GM12878 (cell line): ENCODE data around the gene BCLAF1.

Experiments used
- CBX5 ChIP-seq: sonication (generic); IDR thresholded peaks from 2 replicates; pipeline ENCODE4 v1.6.1; 2016; ENCODE audit warnings: low read depth, moderate library complexity, mild to moderate bottlenecking, inconsistent platforms
- CTCF ChIP-seq, 3 experiments: IDR thresholded peaks in 2 of 3; conservative IDR thresholded peaks in 1 of 3; 2 replicates each; pipeline ENCODE4 v1.5.1; 2011; ENCODE audit warnings: low read depth in 3 of 3, low read length in 3 of 3, mild to moderate bottlenecking in 3 of 3, control low read depth in 2 of 3, moderate library complexity in 2 of 3, inconsistent platforms in 1 of 3, mixed read lengths in 1 of 3; ENCODE audit not compliant: control insufficient read depth in 2 of 3, insufficient read depth in 1 of 3; ENCODE audit errors: extremely low read depth in 1 of 3
- E2F4 ChIP-seq: IDR thresholded peaks from 2 replicates; pipeline ENCODE4 v1.6.1; 2012; ENCODE audit warnings: low read depth, low read length, improper control_type of control experiment
- EED ChIP-seq: sonication (generic); IDR thresholded peaks from 2 replicates; pipeline ENCODE4 v1.6.1; 2016; ENCODE audit warnings: antibody characterized with exemption, low read depth
- EGR1 ChIP-seq, 2 experiments: IDR thresholded peaks; 1 replicate in 1 of 2; 2 replicates in 1 of 2; pipeline ENCODE4 v1.6.1; 2011 to 2012; ENCODE audit warnings: low read depth in 2 of 2, low read length in 2 of 2, borderline replicate concordance in 1 of 2, mild to moderate bottlenecking in 1 of 2, moderate library complexity in 1 of 2
- EZH2 ChIP-seq: IDR thresholded peaks from 2 replicates; pipeline ENCODE4 v1.6.1; 2012; ENCODE audit warnings: low read depth, mild to moderate bottlenecking, control low read depth, inconsistent platforms, low read length, borderline replicate concordance; ENCODE audit not compliant: control insufficient read depth
- FOXM1 ChIP-seq: IDR thresholded peaks from 2 replicates; pipeline ENCODE4 v1.6.1; 2012; ENCODE audit warnings: low read depth, mild to moderate bottlenecking, inconsistent platforms, low read length, moderate library complexity
- MXI1 ChIP-seq: fragments of 150-350 bp; IDR thresholded peaks from 2 replicates; pipeline ENCODE4 v1.6.1; 2011; ENCODE audit warnings: low read depth, mild to moderate bottlenecking, inconsistent platforms, low read length, improper control_type of control experiment
- POLR2A ChIP-seq: IDR thresholded peaks from 2 replicates; pipeline ENCODE4 v1.6.1; 2011; ENCODE audit warnings: low read depth, mild to moderate bottlenecking, low read length
- SREBF2 ChIP-seq: IDR thresholded peaks from 2 replicates; pipeline ENCODE4 v1.6.1; 2012; ENCODE audit warnings: mild to moderate bottlenecking, low read length
- YY1 ChIP-seq: IDR thresholded peaks from 2 replicates; pipeline ENCODE4 v1.6.1; 2011; ENCODE audit warnings: low read depth, mild to moderate bottlenecking, low read length

GRCh38 chr6:136235233-136235564 is 54.4 kb downstream of the BCLAF1 start:
- TF ChIP-seq POLR2A = no peak
- no peak for TF ChIP-seq MXI1
- TF ChIP-seq SREBF2 = no peak
- no peak for TF ChIP-seq CTCF (IDR thresholded peaks at IDR 0.05 in 2 of 3, conservative IDR thresholded peaks at IDR 0.05 in 1 of 3; ENCODE audit: control insufficient read depth in 2 of 3, extremely low read depth in 1 of 3, insufficient read depth in 1 of 3, low read depth in 3 of 3, low read length in 3 of 3)
- TF ChIP-seq CBX5 = no peak
- no peak for TF ChIP-seq E2F4
- no peak for TF ChIP-seq EED
- TF ChIP-seq EGR1 (IDR thresholded peaks at IDR 0.05; ENCODE audit: borderline replicate concordance in 1 of 2, low read depth in 2 of 2, low read length in 2 of 2) = no peak
- TF ChIP-seq FOXM1 = no peak
- TF ChIP-seq YY1 = no peak
- no peak for TF ChIP-seq EZH2
